Fibroblast of lung (primary cell): ENCODE data around the gene RALBP1.

Experiments
- EZH2 ChIP-seq: IDR thresholded peaks from 2 replicates; pipeline ENCODE4 v1.5.1; 2012; ENCODE audit warnings: low read length, control low read depth, mild to moderate bottlenecking; ENCODE audit errors: missing control alignments
- TF ChIP-seq, protein P1 (sequence below), 2 donors: IDR thresholded peaks in 1 of 2; conservative IDR thresholded peaks in 1 of 2; 1 replicate in 1 of 2; 2 replicates in 1 of 2; pipeline ENCODE4 v1.5.1; 2011 to 2012; ENCODE audit warnings: low read length in 2 of 2, control low read depth in 1 of 2, inconsistent platforms in 1 of 2, low read depth in 1 of 2, mild to moderate bottlenecking in 1 of 2

DNA sequence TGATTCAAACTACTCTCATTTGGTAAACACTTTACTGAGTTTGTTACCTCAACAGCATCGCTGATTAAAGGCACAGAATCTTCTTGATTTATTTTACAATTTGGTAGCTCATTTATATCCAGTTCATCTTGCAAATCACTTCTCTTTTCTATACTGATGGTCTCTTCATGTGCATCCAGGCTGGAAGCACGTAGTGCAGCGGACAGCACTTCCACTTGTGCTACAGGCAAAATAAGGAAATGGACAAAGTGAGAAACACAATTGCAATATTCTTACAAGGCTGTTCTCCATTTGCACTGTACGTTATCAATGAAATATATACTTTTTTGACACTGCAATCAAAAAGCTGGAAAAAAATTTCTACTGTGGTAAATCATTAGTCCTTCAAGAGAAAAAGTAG is 88.0 kb downstream of the RALBP1 start:
- TF ChIP-seq, protein P1, sequence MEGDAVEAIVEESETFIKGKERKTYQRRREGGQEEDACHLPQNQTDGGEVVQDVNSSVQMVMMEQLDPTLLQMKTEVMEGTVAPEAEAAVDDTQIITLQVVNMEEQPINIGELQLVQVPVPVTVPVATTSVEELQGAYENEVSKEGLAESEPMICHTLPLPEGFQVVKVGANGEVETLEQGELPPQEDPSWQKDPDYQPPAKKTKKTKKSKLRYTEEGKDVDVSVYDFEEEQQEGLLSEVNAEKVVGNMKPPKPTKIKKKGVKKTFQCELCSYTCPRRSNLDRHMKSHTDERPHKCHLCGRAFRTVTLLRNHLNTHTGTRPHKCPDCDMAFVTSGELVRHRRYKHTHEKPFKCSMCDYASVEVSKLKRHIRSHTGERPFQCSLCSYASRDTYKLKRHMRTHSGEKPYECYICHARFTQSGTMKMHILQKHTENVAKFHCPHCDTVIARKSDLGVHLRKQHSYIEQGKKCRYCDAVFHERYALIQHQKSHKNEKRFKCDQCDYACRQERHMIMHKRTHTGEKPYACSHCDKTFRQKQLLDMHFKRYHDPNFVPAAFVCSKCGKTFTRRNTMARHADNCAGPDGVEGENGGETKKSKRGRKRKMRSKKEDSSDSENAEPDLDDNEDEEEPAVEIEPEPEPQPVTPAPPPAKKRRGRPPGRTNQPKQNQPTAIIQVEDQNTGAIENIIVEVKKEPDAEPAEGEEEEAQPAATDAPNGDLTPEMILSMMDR (conservative IDR thresholded peaks at IDR 0.05 in 1 of 2, IDR thresholded peaks at IDR 0.05 in 1 of 2; ENCODE audit: low read depth in 1 of 2, low read length in 2 of 2), result no peak
- no peak for TF ChIP-seq EZH2
